Mesenchymal stem cell (in vitro differentiated cells and primary cell): Measurements from ENCODE around the gene QSOX2.

Experiments used
- DNase-seq: peaks from one replicate; pipeline ENCODE4 v3.0.0-alpha.2; 2013
- H2AFZ ChIP-seq: one replicate; pipeline ENCODE4 v1.6.1; 2013; ENCODE audit warnings: low read depth, mild to moderate bottlenecking, control low read depth, inconsistent platforms, low read length, moderate library complexity
- H2AK5ac ChIP-seq: 2 replicates; pipeline ENCODE4 v1.6.1; 2013; ENCODE audit warnings: low read length, moderate library complexity, mild to moderate bottlenecking, inconsistent platforms; ENCODE audit not compliant: severe bottlenecking
- H2BK120ac ChIP-seq: one replicate; pipeline ENCODE4 v1.6.1; 2013; ENCODE audit warnings: low read depth, mild to moderate bottlenecking, inconsistent platforms, low read length, moderate library complexity
- H2BK12ac ChIP-seq, 2 experiments: one replicate each; pipeline ENCODE4 v1.6.1; 2013; ENCODE audit warnings: inconsistent platforms in 2 of 2, low read length in 2 of 2, mild to moderate bottlenecking in 2 of 2, moderate library complexity in 2 of 2, control low read depth in 1 of 2
- H2BK15ac ChIP-seq: one replicate; pipeline ENCODE4 v1.6.1; 2013; ENCODE audit warnings: mild to moderate bottlenecking, low read depth, inconsistent platforms; ENCODE audit not compliant: poor library complexity, severe bottlenecking
- H2BK5ac ChIP-seq: 2 replicates; pipeline ENCODE4 v1.6.1; 2013; ENCODE audit warnings: low read depth, mild to moderate bottlenecking, low read length, control low read depth, inconsistent platforms; ENCODE audit not compliant: poor library complexity, severe bottlenecking
- H3K14ac ChIP-seq, 2 experiments: one replicate each; pipeline ENCODE4 v1.6.1; 2013; ENCODE audit warnings: inconsistent platforms in 2 of 2, low read length in 2 of 2, control low read depth in 1 of 2, mild to moderate bottlenecking in 1 of 2, moderate library complexity in 1 of 2
- H3K18ac ChIP-seq, 2 experiments: one replicate each; pipeline ENCODE4 v1.6.1; 2013; ENCODE audit warnings: inconsistent platforms in 2 of 2, low read length in 2 of 2, control low read depth in 1 of 2, low read depth in 1 of 2, mild to moderate bottlenecking in 1 of 2
- H3K23ac ChIP-seq, 2 experiments: one replicate each; pipeline ENCODE4 v1.6.1; 2013; ENCODE audit warnings: inconsistent platforms in 2 of 2, low read length in 2 of 2, mild to moderate bottlenecking in 2 of 2, moderate library complexity in 2 of 2, control low read depth in 1 of 2
- H3K27ac ChIP-seq: 2 replicates; pipeline ENCODE4 v1.5.1; 2013; ENCODE audit warnings: mild to moderate bottlenecking, moderate library complexity, low read length, control low read depth, inconsistent platforms; ENCODE audit not compliant: poor library complexity, severe bottlenecking
- H3K27me3 ChIP-seq, 2 experiments: 2 replicates each; pipeline versions ENCODE4 v1.6.1 to v1.7.0; 2013; ENCODE audit warnings: low read length in 2 of 2, mild to moderate bottlenecking in 2 of 2, moderate library complexity in 2 of 2, control low read depth in 1 of 2, inconsistent platforms in 1 of 2; ENCODE audit not compliant: control insufficient read depth in 1 of 2, insufficient read depth in 1 of 2
- H3K36me3 ChIP-seq, 2 experiments: 2 replicates each; pipeline versions ENCODE4 v1.6.1 to v1.7.0; 2013; ENCODE audit warnings: low read length in 2 of 2, control low read depth in 1 of 2, inconsistent platforms in 1 of 2, low read depth in 1 of 2, mild to moderate bottlenecking in 1 of 2; ENCODE audit not compliant: insufficient read depth in 2 of 2, control insufficient read depth in 1 of 2
- H3K4ac ChIP-seq, 2 experiments: one replicate each; pipeline ENCODE4 v1.6.1; 2013; ENCODE audit warnings: inconsistent platforms in 2 of 2, low read length in 2 of 2, mild to moderate bottlenecking in 2 of 2, moderate library complexity in 2 of 2, control low read depth in 1 of 2, low read depth in 1 of 2
- H3K4me1 ChIP-seq: 2 replicates; pipeline ENCODE4 v1.6.1; 2013; ENCODE audit warnings: low read depth, low read length, control low read depth; ENCODE audit not compliant: control insufficient read depth, insufficient read depth
- H3K4me2 ChIP-seq: 2 replicates; pipeline ENCODE4 v1.6.1; 2013; ENCODE audit warnings: low read length, mild to moderate bottlenecking, inconsistent platforms; ENCODE audit not compliant: poor library complexity, severe bottlenecking
- H3K4me3 ChIP-seq, 2 experiments: 2 replicates each; pipeline versions ENCODE4 v1.5.1 to v1.7.0; 2013; ENCODE audit warnings: low read length in 2 of 2, mild to moderate bottlenecking in 2 of 2, control low read depth in 1 of 2, low read depth in 1 of 2; ENCODE audit not compliant: insufficient read depth in 1 of 2
- H3K79me1 ChIP-seq: replicated peaks from 2 replicates; pipeline ENCODE4 v1.6.1; 2013; ENCODE audit warnings: mild to moderate bottlenecking, control low read depth, low read length, inconsistent platforms; ENCODE audit not compliant: poor library complexity, severe bottlenecking
- H3K9ac ChIP-seq: 2 replicates; pipeline ENCODE4 v1.7.0; 2013; ENCODE audit warnings: mild to moderate bottlenecking, low read length, moderate library complexity
- H3K9me3 ChIP-seq: 2 replicates; pipeline ENCODE4 v1.7.0; 2013; ENCODE audit warnings: mild to moderate bottlenecking, low read length; ENCODE audit not compliant: control insufficient read depth
- H4K8ac ChIP-seq: one replicate; pipeline ENCODE4 v1.6.1; 2013; ENCODE audit warnings: inconsistent platforms, mild to moderate bottlenecking, low read length, moderate library complexity
- H4K91ac ChIP-seq: one replicate; pipeline ENCODE4 v1.6.1; 2013; ENCODE audit warnings: mild to moderate bottlenecking, low read length, inconsistent platforms
- WGBS: methylation state at CpG from one replicate; pipeline ENCODE4 v1.1.7; 2013; ENCODE audit warnings: mixed read lengths; 5-methylcytosine and 5-hydroxymethylcytosine counted together

QSOX2 gene

DNA sequence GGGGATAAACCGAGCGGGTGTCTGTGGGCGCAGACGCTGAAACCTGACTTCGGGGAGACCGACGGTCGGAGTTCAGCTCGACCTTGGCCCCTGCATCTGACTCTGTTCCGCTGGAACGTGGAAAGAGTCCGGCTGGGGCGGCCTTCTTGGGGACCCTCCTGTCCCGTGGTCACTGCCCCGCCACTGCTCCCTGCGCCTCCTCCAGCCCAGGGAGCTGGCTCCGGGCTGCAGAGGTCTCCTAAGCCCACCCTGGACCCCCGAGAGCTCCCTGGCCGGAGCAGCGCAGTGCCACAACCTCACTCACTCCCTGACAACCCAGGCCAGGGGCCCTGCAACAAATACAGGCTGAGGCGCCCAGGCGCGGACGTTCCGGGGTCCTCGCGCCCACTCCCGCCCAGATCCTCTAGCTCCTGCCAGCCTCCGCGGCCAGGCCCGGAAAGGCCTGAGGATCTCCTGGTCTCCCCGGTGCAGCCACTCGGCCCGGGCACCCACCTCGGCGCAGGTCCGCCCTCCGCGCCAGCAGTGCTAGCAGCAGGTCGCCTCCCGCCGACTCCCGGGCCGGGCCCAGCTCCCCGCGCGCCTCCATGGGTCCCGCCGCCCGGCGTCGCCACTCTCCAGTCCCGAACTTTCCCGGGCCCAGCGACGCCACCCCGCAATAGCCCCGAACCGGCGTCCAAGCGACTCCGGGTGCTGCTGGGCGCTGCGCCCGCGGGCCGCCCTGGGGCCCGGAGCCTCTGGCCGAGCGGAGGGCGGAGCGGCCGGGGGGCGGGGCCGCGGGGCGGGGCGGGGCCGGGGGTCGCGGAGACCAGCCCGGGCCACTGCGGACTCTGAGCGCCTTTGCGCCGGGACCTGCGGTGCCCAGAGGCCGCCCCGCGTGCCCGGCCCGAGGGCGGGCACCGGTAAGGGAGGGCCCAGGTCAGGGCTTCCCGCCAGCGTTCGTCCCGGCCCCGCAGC, 42.9 kb downstream of the QSOX2 start:
- Histone ChIP-seq H2BK12ac (no peak overlapping the region), H2BK15ac (no peak overlapping the region), H4K91ac (no peak overlapping the region), H3K4ac (no peak overlapping the region), H3K4me3 (no peak overlapping the region), H2AK5ac (no peak overlapping the region), H2BK120ac (no peak overlapping the region), H3K9ac (no peak overlapping the region), H3K4me2 (no peak overlapping the region), H3K27me3 (peaks cover 61 to 65% of the 10 kb centered on the region in 2 experiments), H3K18ac (no peak overlapping the region), H3K14ac (no peak overlapping the region), H3K27ac (no peak overlapping the region), H3K79me1 (peaks cover 2% of the 10 kb centered on the region), H2AFZ (no peak overlapping the region), H3K23ac (no peak overlapping the region), H3K36me3 (peaks cover 0 to 14% of the 10 kb centered on the region in 2 experiments), H4K8ac (no peak overlapping the region), H3K4me1 (peaks cover 22% of the 10 kb centered on the region), H2BK5ac (no peak overlapping the region), H3K9me3 (no peaks in the 10 kb centered on the region)
- 22% methylated on average over 42 of the region's 99 CpGs for WGBS
- DNase-seq = no peak

DNA sequence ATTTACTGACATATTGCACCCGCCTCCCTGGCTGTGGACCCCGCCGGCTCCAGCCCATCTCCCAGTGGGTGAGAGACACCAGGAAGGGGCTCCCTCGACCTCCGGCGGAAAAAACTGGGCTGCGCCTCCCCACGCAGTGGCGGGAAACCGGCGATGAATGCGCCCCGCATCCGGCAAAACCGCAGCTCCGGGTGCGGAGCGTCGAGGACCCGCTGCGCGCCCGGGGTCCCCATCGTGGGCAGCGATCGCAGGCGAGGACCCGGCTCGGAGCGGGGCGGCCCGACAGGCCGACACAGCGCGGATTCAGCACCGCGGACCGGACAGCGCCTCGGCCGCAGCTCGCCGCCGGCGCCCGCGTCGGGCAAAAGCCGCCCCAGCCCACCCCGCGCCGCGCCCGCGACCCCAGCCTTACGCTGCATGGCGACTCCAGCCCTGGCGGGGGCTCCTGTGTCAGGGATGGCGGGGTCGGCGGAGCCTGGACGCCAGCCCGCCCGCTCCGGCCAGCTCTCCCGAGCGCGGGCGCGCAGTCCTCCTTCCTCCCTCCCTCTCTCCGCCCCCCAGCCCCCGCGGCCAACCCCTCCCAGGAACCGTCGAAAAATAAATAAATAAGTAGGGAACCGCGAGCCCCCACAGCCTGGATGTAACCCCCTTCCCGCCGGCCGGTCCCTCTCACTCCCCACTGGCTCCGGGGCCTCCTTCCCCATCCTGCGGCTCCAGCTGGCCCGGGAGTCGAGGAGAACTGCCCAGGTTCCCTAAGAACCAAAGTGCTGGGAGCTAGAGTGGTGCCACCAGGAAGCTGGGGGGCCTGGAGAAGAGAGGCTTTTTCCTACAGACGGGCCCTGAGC, 43.8 kb downstream of the QSOX2 start:
- Histone ChIP-seq H2AFZ (no peak overlapping the region), H3K4me1 (peaks cover 22% of the 10 kb centered on the region), H3K9ac (no peak overlapping the region), H3K36me3 (peaks cover 0 to 9% of the 10 kb centered on the region in 2 experiments), H4K8ac (no peak overlapping the region), H3K14ac (no peak overlapping the region), H3K18ac (no peak overlapping the region), H2AK5ac (no peak overlapping the region), H3K27me3 (peaks cover 70 to 73% of the 10 kb centered on the region in 2 experiments), H2BK12ac (no peak overlapping the region), H3K27ac (no peak overlapping the region), H3K4me3 (peak overlapping the region in 1 of 2 experiments; percentile 19), H3K4me2 (no peak overlapping the region), H3K4ac (no peak overlapping the region), H2BK15ac (no peak overlapping the region), H2BK120ac (no peak overlapping the region), H4K91ac (no peak overlapping the region), H3K23ac (no peak overlapping the region), H3K9me3 (no peaks in the 10 kb centered on the region), H3K79me1 (peaks cover 2% of the 10 kb centered on the region), H2BK5ac (no peak overlapping the region)
- 11% methylated on average over 57 of the region's 85 CpGs for WGBS
- DNase-seq = peak; percentile 10

GRCh38 chr9:136201174-136201573, 44.4 kb downstream of the QSOX2 start:
- Histone ChIP-seq H2BK12ac (no peak overlapping the region), H2BK5ac (no peak overlapping the region), H3K9ac (no peak overlapping the region), H3K23ac (no peak overlapping the region), H3K79me1 (no peaks in the 10 kb centered on the region), H2AFZ (no peak overlapping the region), H4K8ac (no peak overlapping the region), H2BK15ac (no peak overlapping the region), H3K9me3 (no peaks in the 10 kb centered on the region), H3K18ac (no peak overlapping the region), H3K4me2 (no peak overlapping the region), H4K91ac (peak overlapping the region; percentile 27), H3K4me3 (no peak overlapping the region), H2BK120ac (no peak overlapping the region), H3K4me1 (peaks cover 22% of the 10 kb centered on the region), H3K36me3 (peaks cover 0 to 8% of the 10 kb centered on the region in 2 experiments), H2AK5ac (no peak overlapping the region), H3K4ac (no peak overlapping the region), H3K27ac (no peak overlapping the region), H3K14ac (no peak overlapping the region), H3K27me3 (peaks cover 76 to 79% of the 10 kb centered on the region in 2 experiments)
- DNase-seq = no peak
- 53% methylated on average over 13 of the region's 13 CpGs for WGBS

- Histone ChIP-seq H3K4ac (no peak overlapping the region), H2BK120ac (no peak overlapping the region), H3K27ac (no peak overlapping the region), H2BK15ac (no peak overlapping the region), H3K23ac (no peak overlapping the region), H3K4me2 (no peak overlapping the region), H3K4me3 (no peak overlapping the region), H4K8ac (no peak overlapping the region), H3K27me3 (peaks cover 81 to 86% of the 10 kb centered on the region in 2 experiments), H3K9me3 (no peaks in the 10 kb centered on the region), H4K91ac (no peak overlapping the region), H3K18ac (no peak overlapping the region), H2AK5ac (no peak overlapping the region), H3K4me1 (peaks cover 22% of the 10 kb centered on the region), H2BK12ac (no peak overlapping the region), H3K79me1 (no peaks in the 10 kb centered on the region), H3K36me3 (peaks cover 0 to 5% of the 10 kb centered on the region in 2 experiments), H3K14ac (no peak overlapping the region), H2BK5ac (no peak overlapping the region), H2AFZ (no peak overlapping the region), H3K9ac (no peak overlapping the region)
- DNase-seq = no peak
- 65% methylated on average over 19 of the region's 19 CpGs for WGBS
Observed at GRCh38 chr9:136200424-136200823, 45.2 kb downstream of the QSOX2 start.
